GM18951 (cell line): ENCODE data around the gene NEMP1.
A peak's percentile ranks its signal among the peaks of the same experiment; 100 is the strongest.

Experiments
- POLR2A ChIP-seq: IDR thresholded peaks from 4 replicates; pipeline ENCODE4 v1.6.1; 2011; ENCODE audit warnings: mild to moderate bottlenecking; ENCODE audit not compliant: insufficient read length, insufficient read depth; ENCODE audit errors: extremely low read depth
- in situ Hi-C: fragments of 300-500 bp; cut with MboI; formaldehyde crosslinking; loops from one replicate; pipeline ENCODE4 v1.12.0; 2022; ENCODE audit warnings: low sequenced_read_pairs, mixed read lengths, inconsistent platforms; ENCODE audit not compliant: unreplicated experiment

NEMP1 gene

GRCh38 chr12:57010627-57011247, 67.9 kb downstream of the NEMP1 start:
- in situ Hi-C loops = no loop called here
- no peak for TF ChIP-seq POLR2A

DNA sequence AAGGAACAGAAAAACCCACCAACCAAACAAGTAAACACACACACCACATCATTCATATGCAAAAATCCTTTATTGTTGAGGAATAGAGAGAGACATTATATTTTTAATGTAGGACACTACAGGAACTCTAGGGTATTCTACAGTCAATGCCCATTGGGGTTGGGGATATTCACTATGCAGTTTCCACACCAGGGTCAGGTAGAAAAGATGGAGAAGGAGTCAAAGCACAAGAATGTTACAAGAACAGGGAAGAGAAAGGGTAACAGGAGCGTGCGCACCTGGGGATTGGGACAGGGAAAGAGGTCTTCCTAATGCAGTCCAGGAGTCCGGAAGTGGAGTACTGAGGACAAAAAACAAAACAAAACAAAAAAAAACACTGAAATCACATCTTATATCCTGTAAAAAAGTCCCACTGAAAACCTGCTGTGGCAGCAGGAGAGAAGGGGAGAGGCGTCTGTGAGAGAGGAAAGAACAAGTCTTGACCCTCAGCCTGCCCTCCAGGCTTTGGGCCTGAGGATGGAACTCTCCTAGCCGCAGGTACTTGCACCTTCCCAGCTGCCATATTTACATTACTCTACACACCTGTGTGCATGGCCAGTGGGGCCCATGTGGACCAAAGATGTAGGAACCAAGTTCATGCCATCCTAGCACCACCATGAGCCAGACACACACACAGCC, 68.5 kb downstream of the NEMP1 start:
- no peak for TF ChIP-seq POLR2A
- in situ Hi-C loops = loop anchor here (10.0 kb wide), 1 partner anchor 105 kb away; the partner anchor contains the start of gene STAT6

DNA sequence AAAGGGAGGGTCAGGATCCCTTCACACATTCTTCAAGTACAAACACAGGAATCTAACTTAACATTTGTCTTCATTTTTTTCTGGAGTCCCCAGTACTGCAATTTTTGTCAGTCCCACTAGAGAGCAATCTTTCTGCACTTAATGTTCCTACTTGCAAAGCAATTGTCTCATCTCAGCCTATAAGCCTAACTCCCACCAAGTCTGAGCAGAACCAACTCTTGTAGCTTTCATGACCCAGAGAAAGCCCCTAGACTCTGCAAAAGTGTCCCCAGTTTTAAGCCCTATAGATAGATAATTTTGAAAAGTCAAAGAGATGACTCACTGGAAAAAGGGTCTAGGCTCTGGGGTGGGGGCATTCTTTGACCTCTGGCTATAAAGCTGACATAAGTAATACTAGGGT, 70.4 kb downstream of the NEMP1 start:
- in situ Hi-C loops = loop anchor here (10.0 kb wide), 1 partner anchor 107 kb away; the partner anchor contains the start of gene STAT6
- TF ChIP-seq POLR2A = no peak

DNA sequence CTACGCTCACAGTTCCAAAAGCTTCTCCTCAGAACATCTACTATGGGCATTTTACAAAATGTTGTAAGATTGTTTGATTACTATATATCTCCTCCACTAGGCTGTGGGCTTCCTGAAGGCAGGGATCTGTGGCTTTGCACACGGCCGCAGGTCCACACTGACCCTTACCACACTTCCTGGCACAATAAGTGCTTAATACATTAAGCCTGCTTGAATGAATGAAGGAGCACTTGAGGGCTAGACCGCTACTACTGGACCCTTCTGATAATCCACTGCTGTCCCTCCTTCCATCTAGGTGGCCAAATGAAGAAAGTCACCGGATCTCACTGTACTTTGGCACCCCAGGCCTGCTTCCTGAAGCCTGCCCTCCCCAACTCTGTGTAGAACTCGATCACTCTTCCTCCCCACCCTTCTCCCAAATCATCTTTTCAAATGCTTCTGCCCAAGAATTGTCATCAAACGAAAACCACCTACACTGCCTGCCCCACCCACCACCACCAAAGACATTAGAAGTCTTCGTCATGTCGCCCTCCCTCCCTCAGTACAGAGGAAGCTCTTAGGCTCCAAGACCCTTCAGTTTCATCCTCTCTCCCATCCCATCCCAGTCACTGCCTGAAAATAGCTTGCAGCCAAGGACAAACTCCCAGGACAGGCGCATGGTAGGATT, 71.6 kb downstream of the NEMP1 start:
- in situ Hi-C loops = loop anchor here (10.0 kb wide), 1 partner anchor 108 kb away; the partner anchor contains the start of gene STAT6
- no peak for TF ChIP-seq POLR2A

DNA sequence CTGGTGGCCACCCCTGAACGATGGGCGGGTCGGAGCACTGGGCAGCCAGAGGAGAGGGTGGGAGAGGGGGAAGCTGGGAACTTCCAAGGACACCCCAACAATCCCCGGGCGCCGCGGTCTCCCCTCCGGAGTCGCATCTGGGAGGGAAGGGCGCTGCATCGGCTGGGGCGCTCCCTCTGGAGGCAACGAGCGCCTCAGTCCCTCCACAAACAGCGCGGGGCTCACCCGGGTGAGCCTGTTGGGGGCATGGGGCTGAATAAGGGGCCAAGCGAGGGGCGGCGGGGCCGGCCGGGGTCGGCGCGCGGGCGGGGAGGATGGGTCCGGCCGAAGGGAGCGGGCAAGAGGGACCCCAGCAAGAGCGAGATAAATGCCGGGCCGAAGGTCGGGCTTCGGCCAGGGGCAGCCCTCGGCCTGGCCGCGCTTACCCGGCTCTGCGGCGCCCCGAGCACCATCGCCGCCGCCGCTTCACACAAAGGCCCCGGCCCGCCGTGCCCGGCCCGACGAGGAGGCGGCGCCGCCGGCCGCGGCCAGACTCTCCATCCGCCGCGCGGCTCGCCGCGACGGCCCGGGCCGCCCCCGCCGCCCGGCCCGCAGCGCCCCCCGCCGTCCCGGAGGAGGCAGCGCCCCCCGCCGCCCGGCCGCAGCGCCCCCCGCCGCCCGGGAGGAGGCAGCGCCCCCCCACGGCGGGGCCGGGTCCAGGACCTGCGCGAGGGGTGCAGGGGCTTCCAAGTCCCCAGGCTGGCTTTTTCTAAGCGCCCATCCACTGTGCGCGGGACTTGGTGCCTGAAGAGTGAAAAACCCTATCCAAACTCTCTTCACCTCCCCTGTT, 72.4 kb downstream of the NEMP1 start, which contains the start of gene ZBTB39:
Gene ZBTB39 (minus strand): TSS at position 567 of the 829 bp plus-strand sequence. CDS start 1,629 bp downstream, outside the sequence.
- TF ChIP-seq POLR2A = peak; percentile 78
- in situ Hi-C loops = loop anchor here (10.0 kb wide), 1 partner anchor 109 kb away; the partner anchor contains the start of gene STAT6
